Measurements from ENCODE around the gene BMP7.
"Not testable (repeated sequence)": the region's sequence is repeated elsewhere in the genome, so short reads cannot be mapped to it uniquely, and the experiment has no call there.

BMP7 gene

GRCh38 chr20:57287007-57287880 is 20.8 kb upstream of the BMP7 start:
- no peak for DNase-seq

DNA sequence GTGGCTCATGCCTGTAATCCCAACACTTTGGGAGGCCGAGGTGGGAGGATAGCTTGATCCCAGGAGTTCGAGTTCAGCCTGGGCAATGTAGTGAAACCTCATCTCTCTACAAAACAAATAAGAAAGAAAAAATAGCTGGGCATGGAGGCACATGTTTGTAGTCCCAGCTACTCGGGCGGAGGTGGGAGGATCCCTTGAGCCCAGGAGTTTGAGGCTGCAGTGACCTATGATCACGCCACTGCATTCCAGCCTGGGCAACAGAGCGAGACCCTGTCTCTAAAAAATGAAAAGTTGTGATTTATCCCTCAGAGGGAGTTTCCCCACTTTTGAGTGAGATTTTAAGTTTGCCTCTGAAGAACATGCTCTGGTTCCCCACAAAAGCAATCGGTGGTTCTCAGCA is 17.4 kb upstream of the BMP7 start:
- no peak for DNase-seq

DNA sequence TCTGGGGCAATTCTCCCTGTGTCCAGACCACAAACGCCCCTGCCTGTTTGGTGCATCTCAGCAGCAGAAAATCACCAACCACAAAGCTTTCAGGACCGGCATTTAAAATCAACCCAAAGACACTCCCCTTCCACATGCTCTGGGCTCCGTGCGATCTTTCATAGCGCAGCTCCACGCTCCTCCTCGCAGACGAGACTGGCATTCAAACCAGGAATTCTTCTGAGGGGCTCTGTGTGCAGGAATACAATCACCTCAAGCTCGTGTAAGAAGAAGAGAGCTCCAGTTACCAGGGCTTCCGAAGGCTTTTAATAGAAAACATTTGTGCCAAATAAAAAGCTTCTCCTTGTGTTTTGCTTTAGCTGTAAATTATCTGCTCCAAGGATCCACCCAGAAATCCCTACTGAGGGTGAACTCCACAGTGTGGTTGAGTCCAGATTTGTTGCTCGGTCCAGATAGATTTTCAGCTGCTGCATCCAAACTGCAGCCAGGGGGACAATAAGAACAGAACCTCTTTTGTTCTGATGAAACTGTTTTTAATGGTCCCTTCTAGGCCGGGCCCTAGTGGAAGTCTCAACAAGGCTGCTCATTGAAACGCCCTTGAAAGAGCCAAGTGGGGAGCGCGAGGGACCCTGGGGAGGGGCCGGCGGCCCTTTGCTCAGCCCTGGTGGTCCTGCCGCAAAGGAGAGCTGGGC is 16.4 kb upstream of the BMP7 start:
- DNase-seq = no peak

DNA sequence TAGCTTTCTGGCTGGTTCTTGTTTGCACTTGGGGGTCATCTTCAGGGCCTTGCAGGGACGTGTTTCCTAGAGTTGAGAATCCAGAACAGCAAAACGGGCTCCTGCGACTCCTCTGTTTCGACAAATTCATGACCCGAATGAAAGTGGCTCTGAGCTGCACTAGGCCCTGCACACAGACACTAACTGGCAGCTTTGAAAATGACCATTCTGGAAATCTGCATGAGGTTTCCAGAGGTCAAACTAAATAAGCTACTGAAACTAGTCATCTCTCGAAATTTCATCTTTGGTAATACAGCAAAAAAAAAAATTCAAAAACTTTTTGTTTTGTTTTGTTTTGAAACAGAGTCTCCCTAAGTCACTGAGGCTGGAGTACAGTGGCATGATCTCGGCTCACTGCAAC is 15.5 kb upstream of the BMP7 start:
- DNase-seq = no peak

DNA sequence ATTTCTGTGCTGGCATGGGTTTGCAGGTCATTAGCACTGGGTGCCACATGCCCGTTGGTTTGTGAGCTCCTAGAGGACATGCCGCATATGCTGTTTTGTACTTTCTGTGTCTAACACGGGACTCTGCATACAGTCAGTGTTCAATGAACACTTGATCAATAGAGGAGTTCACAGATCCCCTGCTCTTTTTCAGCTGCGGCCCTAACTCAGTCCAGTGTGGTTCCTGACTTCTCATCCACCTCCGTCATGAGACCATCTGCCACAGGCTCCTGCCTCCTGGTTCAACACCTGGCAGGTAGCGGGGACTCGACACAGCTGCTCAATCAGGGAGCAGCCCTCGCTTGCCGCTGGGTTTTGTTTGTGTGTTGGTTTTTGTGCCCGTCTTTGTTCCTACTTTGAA is 13.8 kb upstream of the BMP7 start:
- no peak for DNase-seq

DNA sequence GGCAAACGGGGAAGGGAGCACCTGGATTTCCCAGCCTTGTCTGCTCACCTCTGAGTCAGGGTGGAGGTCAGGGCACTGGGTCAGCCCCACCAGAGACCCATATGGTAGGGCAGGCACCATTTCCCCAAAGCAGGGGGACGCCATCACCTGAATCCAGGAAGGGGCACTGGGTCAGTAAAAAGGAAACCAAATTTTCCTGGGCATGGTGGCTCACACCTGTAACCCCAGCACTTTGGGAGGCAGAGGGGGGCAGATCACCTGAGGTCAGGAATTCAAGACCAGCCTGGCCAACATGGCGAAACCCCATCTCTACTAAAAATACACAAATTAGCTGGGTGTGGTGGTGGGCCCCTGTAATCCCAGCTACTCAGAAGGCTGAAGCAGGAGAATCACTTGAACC is 13.1 kb upstream of the BMP7 start:
- not testable (repeated sequence) for DNase-seq

GRCh38 chr20:57278457-57278856 is 12.0 kb upstream of the BMP7 start:
- DNase-seq = no peak

- DNase-seq = no peak
Observed at GRCh38 chr20:57277398-57278105, 11.1 kb upstream of the BMP7 start.

- DNase-seq = no peak
Observed at GRCh38 chr20:57276221-57276620, 9.8 kb upstream of the BMP7 start.

DNA sequence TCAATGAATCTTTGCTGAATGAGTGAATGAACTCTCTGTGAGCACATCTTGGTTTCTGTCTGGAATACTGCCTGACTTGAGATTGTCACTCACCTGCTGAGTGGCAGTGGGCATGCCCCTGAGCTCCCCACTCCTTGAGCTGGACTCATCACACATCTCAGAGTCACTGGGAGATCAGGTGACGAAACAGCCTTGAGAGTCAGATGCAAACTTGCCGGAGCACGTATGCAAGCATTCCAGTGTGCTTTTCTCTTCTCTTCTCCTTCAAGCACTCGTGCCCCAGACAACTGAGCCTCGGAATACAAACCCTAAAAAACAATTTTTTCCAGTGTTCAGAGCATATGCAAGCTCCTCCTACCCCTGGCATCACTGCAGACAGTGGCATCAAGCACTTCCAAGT is 9.4 kb upstream of the BMP7 start:
- no peak for DNase-seq

- no peak for DNase-seq
Observed at GRCh38 chr20:57275334-57275733, 8.9 kb upstream of the BMP7 start.

- no peak for DNase-seq
Observed at GRCh38 chr20:57274846-57275245, 8.4 kb upstream of the BMP7 start.

DNA sequence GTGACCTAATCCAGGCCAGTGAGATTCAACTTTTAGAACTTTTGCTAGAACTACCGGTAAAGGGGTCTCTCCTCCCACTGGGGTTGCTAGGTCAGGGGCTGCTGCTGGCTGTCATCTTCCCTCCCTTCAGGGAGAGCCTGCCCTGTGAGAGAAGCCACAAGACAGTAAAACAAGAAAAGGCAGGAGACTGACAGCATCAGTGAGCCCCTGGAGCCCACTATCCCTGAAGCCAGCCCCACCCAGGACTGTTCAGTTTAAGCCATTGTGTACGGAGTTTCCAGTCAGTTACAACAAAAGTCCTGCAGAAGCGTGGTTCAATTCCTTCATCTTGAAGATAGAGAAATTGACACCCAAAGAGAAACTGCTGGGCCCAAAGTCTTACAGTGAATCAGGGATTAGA is 7.9 kb upstream of the BMP7 start:
- DNase-seq = no peak

GRCh38 chr20:57272883-57273535 is 6.6 kb upstream of the BMP7 start:
- DNase-seq = no peak

GRCh38 chr20:57270204-57270984 is 4.0 kb upstream of the BMP7 start:
- no peak for DNase-seq

DNA sequence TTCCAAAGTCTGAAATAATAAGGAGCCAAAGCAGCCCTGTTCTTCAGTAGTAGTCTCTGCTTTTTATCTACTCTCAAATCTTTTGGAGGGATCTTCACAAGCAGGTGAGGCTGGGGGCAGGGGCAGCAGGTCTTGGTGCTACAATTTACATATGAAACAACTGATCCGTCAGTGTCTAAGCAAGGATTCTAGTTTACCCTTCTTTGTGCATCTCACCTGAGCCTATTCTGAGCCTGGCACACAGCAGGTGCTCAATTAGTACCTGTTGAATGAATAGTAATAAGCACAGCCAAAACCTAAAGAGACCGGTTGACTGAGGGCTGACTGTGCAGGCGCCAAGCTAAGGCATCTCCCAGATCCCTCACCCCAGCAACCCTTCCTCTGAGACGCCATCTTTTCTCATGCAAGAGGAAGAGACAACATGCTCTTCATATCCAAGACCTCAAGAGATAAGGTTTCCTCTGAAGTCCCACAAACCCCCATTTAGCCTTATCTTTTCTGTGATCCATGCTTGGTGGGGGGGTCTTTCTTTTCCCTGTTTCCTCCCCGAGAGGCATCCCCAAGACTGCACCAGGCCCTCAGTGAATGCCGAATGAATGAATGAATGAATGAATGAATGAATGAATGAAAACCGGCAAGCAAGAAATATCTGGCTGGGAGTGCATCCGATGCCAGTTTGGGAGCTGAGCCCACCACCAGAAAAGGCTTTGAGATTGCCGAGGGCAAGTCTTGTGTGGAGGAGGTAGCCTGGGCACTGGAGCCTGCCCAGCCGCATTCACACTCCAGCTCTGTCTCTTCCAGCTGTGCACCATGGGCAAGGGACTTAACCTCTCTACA is 2.9 kb upstream of the BMP7 start:
- DNase-seq = no peak

DNA sequence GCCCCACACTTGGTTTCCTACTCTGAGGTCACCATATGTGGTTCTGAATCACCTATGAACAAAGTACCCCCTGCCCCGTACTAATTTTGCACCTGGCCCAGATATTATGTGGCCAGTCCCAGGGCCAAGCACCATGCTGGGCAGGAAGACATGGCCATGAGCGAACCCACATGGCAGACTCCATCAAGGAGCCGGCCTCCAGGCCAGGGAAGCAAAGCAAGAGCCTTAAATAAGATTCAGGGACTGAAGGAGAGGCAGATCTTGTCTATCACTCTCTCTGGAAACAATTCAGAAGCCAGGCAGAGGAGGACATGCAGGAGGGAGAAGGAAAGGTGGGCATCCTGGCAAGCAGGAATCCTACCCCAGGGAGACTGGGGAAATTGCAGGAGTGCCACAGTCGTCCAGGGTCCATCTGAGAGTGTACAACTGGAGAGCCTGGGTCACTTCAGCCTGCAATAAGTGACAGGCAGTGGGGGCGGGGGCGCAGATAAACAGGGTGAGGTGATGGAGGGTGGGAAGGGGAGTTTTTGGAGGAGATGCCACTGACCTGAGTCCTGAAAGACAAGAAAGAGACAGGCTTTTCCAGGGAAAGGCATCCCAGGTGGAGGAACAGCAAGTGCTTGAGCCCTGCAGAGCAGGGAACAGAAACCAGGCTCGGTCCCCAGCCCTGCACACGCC is 2.1 kb upstream of the BMP7 start:
- DNase-seq = no peak

GRCh38 chr20:57267158-57267821 is 849 bp upstream of the BMP7 start:
- DNase-seq = no peak

- DNase-seq = no peak
Observed at GRCh38 chr20:57265997-57266290, 497 bp downstream of the BMP7 start.

DNA sequence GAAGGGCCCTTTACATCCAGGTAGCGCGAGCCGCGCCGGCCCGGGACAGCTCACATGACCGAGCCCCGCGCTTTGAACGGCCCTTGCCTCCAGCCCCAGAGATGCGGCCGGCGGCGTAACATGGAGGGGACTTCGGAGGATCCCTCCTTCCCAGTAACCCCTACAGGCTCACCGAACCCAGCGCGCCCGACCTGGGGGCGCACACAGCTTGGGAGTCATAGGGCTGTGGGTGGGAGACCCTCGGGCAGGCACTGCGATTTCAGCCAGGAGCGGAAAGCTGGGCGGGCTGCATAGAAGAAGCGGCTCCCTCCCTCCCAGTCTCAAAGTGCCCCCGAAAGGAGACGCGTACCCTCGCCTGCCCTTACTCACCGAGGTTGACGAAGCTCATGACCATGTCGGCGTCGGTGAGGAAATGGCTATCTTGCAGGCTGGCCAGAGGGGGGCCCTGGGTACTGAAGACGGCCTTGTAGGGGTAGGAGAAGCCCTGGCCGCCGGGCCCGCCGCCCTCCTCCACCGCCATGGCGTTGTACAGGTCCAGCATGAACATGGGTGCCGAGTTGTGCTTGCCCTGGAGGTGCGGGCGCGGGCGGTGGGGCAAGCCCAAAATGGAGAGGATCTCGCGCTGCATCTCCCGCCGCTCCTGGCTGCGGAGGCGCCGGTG is 975 bp downstream of the BMP7 start:
- DNase-seq = no peak

All from NCI-H187 (cell line).